DND-41 (cell line): ENCODE measurements around the gene MAST4.

Experiments
- ATAC-seq: fragments of 200-7000 bp; cut with Tn5 transposase; 3 replicates; pipeline ENCODE4 v1.9.1; 2021; ENCODE audit warnings: low read depth; ENCODE audit not compliant: insufficient read depth
- DNase-seq: peaks from one replicate; pipeline ENCODE4 v3.0.0-alpha.2; 2020
- H2AFZ ChIP-seq: 2 replicates; pipeline ENCODE4 v1.6.0; 2012; ENCODE audit warnings: low read depth, low read length
- H3K27ac ChIP-seq: 2 replicates; pipeline ENCODE4 v1.5.1; 2012; ENCODE audit warnings: low read length, inconsistent platforms
- H3K27me3 ChIP-seq: fragments of 200-600 bp; sonication (generic); 2 replicates; pipeline ENCODE4 v1.6.0; 2012; ENCODE audit warnings: low read length, mild to moderate bottlenecking, inconsistent platforms; ENCODE audit not compliant: insufficient read depth, poor library complexity
- H3K36me3 ChIP-seq: 2 replicates; pipeline ENCODE4 v1.5.1; 2012; ENCODE audit warnings: low read length, inconsistent platforms; ENCODE audit not compliant: insufficient read depth
- H3K4me1 ChIP-seq: 2 replicates; pipeline ENCODE4 v1.5.1; 2012; ENCODE audit warnings: mild to moderate bottlenecking, low read length; ENCODE audit not compliant: insufficient read depth
- H3K4me2 ChIP-seq: 2 replicates; pipeline ENCODE4 v1.6.0; 2012; ENCODE audit warnings: mild to moderate bottlenecking, moderate library complexity, low read length, inconsistent platforms; ENCODE audit not compliant: insufficient read depth
- H3K4me3 ChIP-seq, 2 experiments: fragments of 200-600 bp in 1 of 2; shearing (Covaris generic) in 1 of 2; 2 replicates each; pipeline ENCODE4 v1.5.1; 2012 to 2016; ENCODE audit warnings: inconsistent platforms in 2 of 2, low read length in 2 of 2, mild to moderate bottlenecking in 2 of 2, low read depth in 1 of 2, moderate library complexity in 1 of 2
- H3K79me2 ChIP-seq: 2 replicates; pipeline ENCODE4 v1.6.0; 2012; ENCODE audit warnings: low read length, inconsistent platforms; ENCODE audit not compliant: insufficient read depth
- H3K9ac ChIP-seq: 2 replicates; pipeline ENCODE4 v1.6.0; 2012; ENCODE audit warnings: low read depth, mild to moderate bottlenecking, inconsistent platforms, low read length, moderate library complexity
- H3K9me3 ChIP-seq: 2 replicates; pipeline ENCODE4 v1.5.1; 2012; ENCODE audit warnings: low read length, moderate library complexity, mild to moderate bottlenecking, inconsistent platforms; ENCODE audit not compliant: insufficient read depth, severe bottlenecking
- H4K20me1 ChIP-seq: 2 replicates; pipeline ENCODE4 v1.6.0; 2012; ENCODE audit warnings: low read length; ENCODE audit not compliant: insufficient read depth
- CTCF ChIP-seq: IDR thresholded peaks from 2 replicates; pipeline ENCODE4 v1.5.1; 2012; ENCODE audit warnings: borderline replicate concordance, low read length, moderate library complexity, mild to moderate bottlenecking; ENCODE audit not compliant: poor library complexity, severe bottlenecking; ENCODE audit errors: extremely low read depth
- EZH2 ChIP-seq: IDR thresholded peaks from 3 replicates; pipeline ENCODE4 v1.6.1; 2012; ENCODE audit warnings: borderline replicate concordance, low read depth, mild to moderate bottlenecking, moderate library complexity, low read length, inconsistent platforms; ENCODE audit not compliant: severe bottlenecking

MAST4 gene

GRCh38 chr5:67073045-67073680 lies 477.0 kb downstream of the MAST4 start:
- DNase-seq (no peak), ATAC-seq (no peak)
- no peaks in the 10 kb centered on the region for H3K27me3 ChIP-seq
- no peaks in the 10 kb centered on the region for H3K9me3 ChIP-seq
- H3K36me3 ChIP-seq, result no peaks in the 10 kb centered on the region
- no peaks in the 10 kb centered on the region for H3K4me1 ChIP-seq
- TF ChIP-seq EZH2, result no peak
- no peak for TF ChIP-seq CTCF
- H3K4me3 ChIP-seq, result no peak overlapping the region
- H3K4me2 ChIP-seq, result no peak overlapping the region
- no peaks in the 10 kb centered on the region for H3K79me2 ChIP-seq
- no peaks in the 10 kb centered on the region for H4K20me1 ChIP-seq
- no peak overlapping the region for H3K27ac ChIP-seq
- no peak overlapping the region for H3K9ac ChIP-seq
- no peak overlapping the region for H2AFZ ChIP-seq

- Histone ChIP-seq H2AFZ (no peak overlapping the region), H3K79me2 (no peaks in the 10 kb centered on the region), H3K36me3 (no peaks in the 10 kb centered on the region), H3K9me3 (no peaks in the 10 kb centered on the region), H3K4me3 (no peak overlapping the region), H4K20me1 (no peaks in the 10 kb centered on the region), H3K4me1 (no peaks in the 10 kb centered on the region), H3K27me3 (no peaks in the 10 kb centered on the region), H3K27ac (no peak overlapping the region), H3K9ac (no peak overlapping the region), H3K4me2 (no peak overlapping the region)
- DNase-seq, result no peak
- no peak for ATAC-seq
- TF ChIP-seq EZH2 (no peak), CTCF (no peak)
Measured at GRCh38 chr5:67077296-67077695, 481.1 kb downstream of the MAST4 start.

GRCh38 chr5:67081261-67081660 lies 485.1 kb downstream of the MAST4 start:
- H3K27me3 ChIP-seq, result no peaks in the 10 kb centered on the region
- DNase-seq (no peak), ATAC-seq (no peak)
- no peak overlapping the region for H3K4me3 ChIP-seq
- no peaks in the 10 kb centered on the region for H3K9me3 ChIP-seq
- no peak overlapping the region for H3K4me2 ChIP-seq
- TF ChIP-seq EZH2, result no peak
- no peak for TF ChIP-seq CTCF
- no peaks in the 10 kb centered on the region for H3K79me2 ChIP-seq
- no peak overlapping the region for H2AFZ ChIP-seq
- no peaks in the 10 kb centered on the region for H3K36me3 ChIP-seq
- no peaks in the 10 kb centered on the region for H3K4me1 ChIP-seq
- H3K27ac ChIP-seq, result no peak overlapping the region
- no peak overlapping the region for H3K9ac ChIP-seq
- H4K20me1 ChIP-seq, result no peaks in the 10 kb centered on the region
